HepG2 (cell line): ENCODE measurements around the gene CLDN15. TPM values are rescaled to one million over a fixed set of nuclear protein-coding genes. Genes with fewer than 3 reads are reported as not detected.

Experiments used
- FOXA3 ChIP-seq: IDR thresholded peaks from 2 replicates; pipeline ENCODE4 v1.6.1; 2016; ENCODE audit warnings: missing genetic modification reagents, missing compliant biosample characterization
- HDAC1 ChIP-seq: sonication (generic); formaldehyde crosslinking; IDR thresholded peaks from 2 replicates; pipeline ENCODE4 v1.5.1; 2020; ENCODE audit warnings: mild to moderate bottlenecking, missing genetic modification reagents
- HMGXB4 ChIP-seq, 2 experiments: sonication (generic) in 1 of 2; formaldehyde crosslinking in 1 of 2; IDR thresholded peaks; 2 replicates each; pipeline versions ENCODE4 v1.4.0 to v1.6.1; 2018 to 2020; ENCODE audit warnings: missing genetic modification reagents in 2 of 2, borderline replicate concordance in 1 of 2, low read depth in 1 of 2, mild to moderate bottlenecking in 1 of 2, missing biosample characterization in 1 of 2
- HNRNPLL ChIP-seq: fragments of 200-400 bp; formaldehyde crosslinking; IDR thresholded peaks from 2 replicates; pipeline ENCODE4 v1.6.1; 2017; ENCODE audit warnings: mild to moderate bottlenecking, low read depth, low read length; ENCODE audit not compliant: poor library complexity, severe bottlenecking
- IRX3 ChIP-seq: sonication (generic); formaldehyde crosslinking; IDR thresholded peaks from 2 replicates; pipeline ENCODE4 v1.8.1; 2023; ENCODE audit warnings: mild to moderate bottlenecking, low read depth, missing genetic modification reagents, borderline replicate concordance
- KDM1A ChIP-seq: IDR thresholded peaks from 2 replicates; pipeline ENCODE4 v1.6.1; 2016; ENCODE audit warnings: missing compliant biosample characterization
- POLR2G ChIP-seq: fragments of 200-400 bp; formaldehyde crosslinking; IDR thresholded peaks from 2 replicates; pipeline ENCODE4 v1.6.1; 2018; ENCODE audit warnings: mild to moderate bottlenecking, low read depth, low read length, moderate library complexity
- SIN3B ChIP-seq: fragments of 150-350 bp; IDR thresholded peaks from 2 replicates; pipeline ENCODE4 v1.6.1; 2014; ENCODE audit warnings: low read length
- SNAPC5 ChIP-seq: sonication (generic); formaldehyde crosslinking; IDR thresholded peaks from 2 replicates; pipeline ENCODE4 v1.8.1; 2023; ENCODE audit warnings: mild to moderate bottlenecking, missing genetic modification reagents, borderline replicate concordance
- ZFP36 ChIP-seq: fragments of 150-350 bp; IDR thresholded peaks from 2 replicates; pipeline ENCODE4 v1.6.1; 2018; ENCODE audit warnings: borderline replicate concordance, low read length, low read depth; ENCODE audit not compliant: partially characterized antibody
- ZFP36L1 ChIP-seq: sonication (generic); formaldehyde crosslinking; IDR thresholded peaks from 2 replicates; pipeline ENCODE4 v1.8.0; 2022; ENCODE audit warnings: mild to moderate bottlenecking, missing genetic modification reagents, moderate library complexity
- ZKSCAN8 ChIP-seq: IDR thresholded peaks from 2 replicates; pipeline ENCODE4 v1.6.1; 2016; ENCODE audit warnings: borderline replicate concordance, missing genetic modification reagents, missing compliant biosample characterization
- ZMYM4 ChIP-seq: sonication (generic); formaldehyde crosslinking; IDR thresholded peaks from 2 replicates; pipeline ENCODE4 v1.8.1; 2023; ENCODE audit warnings: mild to moderate bottlenecking, missing genetic modification reagents
- ZNF142 ChIP-seq: sonication (generic); formaldehyde crosslinking; IDR thresholded peaks from 2 replicates; pipeline ENCODE4 v1.4.0; 2020; ENCODE audit warnings: missing genetic modification reagents
- ZNF33A ChIP-seq: sonication (generic); formaldehyde crosslinking; IDR thresholded peaks from 2 replicates; pipeline ENCODE4 v1.5.1; 2020; ENCODE audit warnings: missing genetic modification reagents, mild to moderate bottlenecking, moderate library complexity, borderline replicate concordance
- ZNF484 ChIP-seq: sonication (generic); formaldehyde crosslinking; IDR thresholded peaks from 2 replicates; pipeline ENCODE4 v1.5.1; 2020; ENCODE audit warnings: mild to moderate bottlenecking, low read depth, missing genetic modification reagents, borderline replicate concordance
- ZNF567 ChIP-seq: sonication (generic); formaldehyde crosslinking; IDR thresholded peaks from 2 replicates; pipeline ENCODE4 v1.8.1; 2023; ENCODE audit warnings: mild to moderate bottlenecking, missing genetic modification reagents, borderline replicate concordance
- ZNF577 ChIP-seq: sonication (generic); formaldehyde crosslinking; IDR thresholded peaks from 2 replicates; pipeline ENCODE4 v1.4.0; 2020; ENCODE audit warnings: mild to moderate bottlenecking, low read depth, missing genetic modification reagents, borderline replicate concordance
- ZNF614 ChIP-seq: IDR thresholded peaks from 2 replicates; pipeline ENCODE4 v1.6.1; 2018; ENCODE audit warnings: missing biosample characterization, missing genetic modification reagents, inconsistent platforms, borderline replicate concordance
- ZNF674 ChIP-seq: sonication (generic); formaldehyde crosslinking; IDR thresholded peaks from 2 replicates; pipeline ENCODE4 v1.5.0; 2020; ENCODE audit warnings: low read depth, mild to moderate bottlenecking, missing genetic modification reagents
- polyA plus RNA-seq, 8 experiments: library from polyadenylated mRNA; depleted of rRNA in 3 of 8; stranded (reverse) in 7 of 8; unstranded in 1 of 8; fragments of >200 nt; fragmentation: Illumina TruSeq in 4 of 8; extraction: Trizol in 4 of 8; gene quantifications; 2 replicates each; pipeline versions ENCODE4 v1.2.1 to v1.2.3, GENCODE V29; 2011 to 2016; ENCODE audit warnings: low read depth in 4 of 8, missing spikeins in 1 of 8, mixed read lengths in 1 of 8; ENCODE audit not compliant: insufficient read depth in 1 of 8
- total RNA-seq, 5 experiments: library from RNA; depleted of rRNA; stranded (reverse); fragments of >200 nt; fragmentation: Illumina TruSeq; extraction: Trizol; gene quantifications; 2 replicates each; pipeline ENCODE4 v1.2.3, GENCODE V29; 2016; ENCODE audit warnings: low read depth in 1 of 5

Gene CLDN15
- total and polyA plus RNA-seq, 2 of the 13 experiments (the other 11 are each of a cell fraction or from before 2014, with no cell fraction given): 7.1 to 17.8 TPM

- TF ChIP-seq ZFP36 (no peak), ZNF142 (CRISPR knock-in tag) (no peak), HDAC1 (peak; percentile 85), ZKSCAN8 (CRISPR knock-in tag) (no peak), HMGXB4 (CRISPR knock-in tag; IDR thresholded peaks at IDR 0.05; ENCODE audit: borderline replicate concordance in 1 of 2, low read depth in 1 of 2) (peak in 1 of 2 experiments; percentile 78; a peak in 2 of 4 replicates), ZNF567 (CRISPR knock-in tag) (no peak; the same call in 1 of the 2 replicates), ZNF484 (CRISPR knock-in tag) (no peak), FOXA3 (CRISPR knock-in tag) (no peak), IRX3 (CRISPR knock-in tag) (no peak), HNRNPLL (peak; percentile 75), ZNF614 (CRISPR knock-in tag) (no peak), SNAPC5 (no peak), ZFP36L1 (CRISPR knock-in tag) (no peak), ZNF674 (CRISPR knock-in tag) (no peak), ZNF577 (no peak), POLR2G (peak; percentile 88), ZMYM4 (0 out of 2 replicates have a peak, but pooled peaks have one; percentile 44), SIN3B (no peak), ZNF33A (CRISPR knock-in tag) (no peak), KDM1A (CRISPR knock-in tag) (no peak)
These were observed 14.5 kb upstream of the CLDN15 start (continued) for GRCh38 chr7:101251871-101252659.
